Measurements from ENCODE around the gene PKP1. TPM values are rescaled to one million over a fixed set of nuclear protein-coding genes. Genes with fewer than 3 reads are reported as not detected.

PKP1 gene
- total and polyA plus RNA-seq, 2 of the 4 experiments (the other 2 are of a cell fraction): 0.18 to 0.36 TPM

DNA sequence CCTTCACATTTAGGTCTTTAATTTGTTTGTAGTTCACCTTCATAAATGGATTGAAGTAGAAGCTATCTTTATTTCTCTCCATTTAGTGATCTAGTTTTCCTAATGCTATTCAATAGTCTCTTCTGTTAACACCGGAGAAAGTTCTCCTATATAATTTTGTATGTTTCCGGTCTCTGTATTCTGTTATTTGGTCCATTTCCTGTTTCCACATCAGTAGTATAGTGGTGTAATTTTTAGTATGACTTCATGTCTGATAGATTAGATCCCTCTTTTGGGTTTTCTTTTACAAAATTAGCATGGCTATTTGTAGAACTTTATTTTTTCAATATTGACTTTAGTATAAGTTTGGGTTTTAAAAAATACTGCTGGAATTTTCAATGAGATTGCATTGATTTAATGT, 41.6 kb upstream of the PKP1 start:
- H3K4me1 ChIP-seq (ENCODE audit: control insufficient read depth, insufficient read depth, low read length): no peaks in the 10 kb centered on the region
- no peaks in the 10 kb centered on the region for H3K9me1 ChIP-seq (ENCODE audit: insufficient read depth, low read length)
- H3K4me2 ChIP-seq (ENCODE audit: low read depth, low read length): no peak overlapping the region
- peaks cover 3% of the 10 kb centered on the region; the same call in 1 of the 2 replicates for H3K9me3 ChIP-seq (ENCODE audit: control insufficient read depth, insufficient read depth, low read length)
- ChIA-PET CTCF (no interaction called here), POLR2A (ENCODE audit: unreplicated experiment) (no interaction called here)
- H2AK9ac ChIP-seq (replicated peaks; ENCODE audit: low read depth, low read length, poor library complexity): no peak overlapping the region
- H3K9ac ChIP-seq (ENCODE audit: low read depth, low read length): no peak overlapping the region
- no peak overlapping the region for H2AFZ ChIP-seq (replicated peaks; ENCODE audit: low read length, poor library complexity)
- H2BK20ac ChIP-seq (ENCODE audit: low read depth, low read length): no peak overlapping the region
- dilution Hi-C loops (cut with HindIII; ENCODE audit: low sequenced_read_pairs, unreplicated experiment): no loop called here
- no peak overlapping the region for H4K5ac ChIP-seq (ENCODE audit: low read depth, low read length)
- no peak overlapping the region for H3K14ac ChIP-seq (replicated peaks; ENCODE audit: low read depth, low read length)
- no peaks in the 10 kb centered on the region for H3K79me1 ChIP-seq (ENCODE audit: low read depth in 1 of 2, low read length in 2 of 2)
- WGBS, 2 experiments (ENCODE audit: extremely low coverage in 2 of 2, insufficient read length in 1 of 2): no CpG with 5 or more reads among the region's 2 CpGs
- no peak overlapping the region for H2BK15ac ChIP-seq (ENCODE audit: low read depth, low read length)
- ATAC-seq (ENCODE audit: low read depth) (no peak), DNase-seq (no peak)
- no peak overlapping the region for H3K4ac ChIP-seq (ENCODE audit: low read depth, low read length)
- no peak overlapping the region for H4K91ac ChIP-seq (ENCODE audit: insufficient read depth, low read depth, low read length)
- intact Hi-C loops (cut with micrococcal nuclease): no loop called here
- H4K20me1 ChIP-seq (ENCODE audit: insufficient read depth, low read length): no peaks in the 10 kb centered on the region
- no peak overlapping the region for H3K4me3 ChIP-seq (ENCODE audit: insufficient read depth, low read depth, low read length)
- H3K27ac ChIP-seq (ENCODE audit: insufficient read depth, low read length): no peak overlapping the region
- no peak overlapping the region for H3K23ac ChIP-seq (ENCODE audit: low read depth, low read length)
- in situ Hi-C loops (cut with MboI; ENCODE audit: low sequenced_read_pairs): no loop called here
- H2BK5ac ChIP-seq (ENCODE audit: low read depth, low read length, poor library complexity, severe bottlenecking): no peak overlapping the region
- H4K8ac ChIP-seq (ENCODE audit: low read depth in 2 of 2, low read length in 2 of 2): no peak overlapping the region
- H3K36me3 ChIP-seq (ENCODE audit: control insufficient read depth, insufficient read depth, low read length): no peaks in the 10 kb centered on the region
- peaks cover 13% of the 10 kb centered on the region for H3K27me3 ChIP-seq (ENCODE audit: control insufficient read depth, insufficient read depth, low read length)
- no peak overlapping the region for H3K18ac ChIP-seq (ENCODE audit: low read depth, low read length)
- BruUV-seq (replicated peaks): no TSS peak
- H3K56ac ChIP-seq (ENCODE audit: extremely low read depth, insufficient read depth, low read length): no peak overlapping the region
- TF ChIP-seq POLR2A (IDR thresholded peaks at IDR 0.05; ENCODE audit: low read depth, low read length) (no peak), FOS (IDR thresholded peaks at IDR 0.05; ENCODE audit: low read depth, low read length) (no peak), RCOR1 (IDR thresholded peaks at IDR 0.05; ENCODE audit: insufficient replicate concordance, low read length) (no peak), RAD21 (IDR thresholded peaks at IDR 0.05; ENCODE audit: low read length) (no peak), CHD1 (IDR thresholded peaks at IDR 0.05; ENCODE audit: low read depth, low read length) (no peak), MAFK (IDR thresholded peaks at IDR 0.05; ENCODE audit: low read depth, low read length) (no peak), ELK1 (IDR thresholded peaks at IDR 0.05; ENCODE audit: borderline replicate concordance, low read depth, low read length) (no peak), RFX5 (IDR thresholded peaks at IDR 0.05; ENCODE audit: low read depth, low read length) (no peak), NFE2L2 (IDR thresholded peaks at IDR 0.05; ENCODE audit: low read depth, low read length) (no peak), SMC3 (IDR thresholded peaks at IDR 0.05; ENCODE audit: low read depth, low read length) (no peak), BHLHE40 (IDR thresholded peaks at IDR 0.05; ENCODE audit: low read depth, low read length) (no peak), CEBPB (IDR thresholded peaks at IDR 0.05; ENCODE audit: low read depth, low read length) (no peak), MXI1 (IDR thresholded peaks at IDR 0.05; ENCODE audit: borderline replicate concordance, low read depth, low read length) (no peak), MAZ (IDR thresholded peaks at IDR 0.05; ENCODE audit: borderline replicate concordance, low read depth, low read length) (no peak)
- TF ChIP-seq, protein P1, sequence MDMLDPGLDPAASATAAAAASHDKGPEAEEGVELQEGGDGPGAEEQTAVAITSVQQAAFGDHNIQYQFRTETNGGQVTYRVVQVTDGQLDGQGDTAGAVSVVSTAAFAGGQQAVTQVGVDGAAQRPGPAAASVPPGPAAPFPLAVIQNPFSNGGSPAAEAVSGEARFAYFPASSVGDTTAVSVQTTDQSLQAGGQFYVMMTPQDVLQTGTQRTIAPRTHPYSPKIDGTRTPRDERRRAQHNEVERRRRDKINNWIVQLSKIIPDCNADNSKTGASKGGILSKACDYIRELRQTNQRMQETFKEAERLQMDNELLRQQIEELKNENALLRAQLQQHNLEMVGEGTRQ (IDR thresholded peaks at IDR 0.05; ENCODE audit: low read depth, low read length): no peak
- TF ChIP-seq, protein P2, sequence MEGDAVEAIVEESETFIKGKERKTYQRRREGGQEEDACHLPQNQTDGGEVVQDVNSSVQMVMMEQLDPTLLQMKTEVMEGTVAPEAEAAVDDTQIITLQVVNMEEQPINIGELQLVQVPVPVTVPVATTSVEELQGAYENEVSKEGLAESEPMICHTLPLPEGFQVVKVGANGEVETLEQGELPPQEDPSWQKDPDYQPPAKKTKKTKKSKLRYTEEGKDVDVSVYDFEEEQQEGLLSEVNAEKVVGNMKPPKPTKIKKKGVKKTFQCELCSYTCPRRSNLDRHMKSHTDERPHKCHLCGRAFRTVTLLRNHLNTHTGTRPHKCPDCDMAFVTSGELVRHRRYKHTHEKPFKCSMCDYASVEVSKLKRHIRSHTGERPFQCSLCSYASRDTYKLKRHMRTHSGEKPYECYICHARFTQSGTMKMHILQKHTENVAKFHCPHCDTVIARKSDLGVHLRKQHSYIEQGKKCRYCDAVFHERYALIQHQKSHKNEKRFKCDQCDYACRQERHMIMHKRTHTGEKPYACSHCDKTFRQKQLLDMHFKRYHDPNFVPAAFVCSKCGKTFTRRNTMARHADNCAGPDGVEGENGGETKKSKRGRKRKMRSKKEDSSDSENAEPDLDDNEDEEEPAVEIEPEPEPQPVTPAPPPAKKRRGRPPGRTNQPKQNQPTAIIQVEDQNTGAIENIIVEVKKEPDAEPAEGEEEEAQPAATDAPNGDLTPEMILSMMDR (conservative IDR thresholded peaks at IDR 0.05; ENCODE audit: low read depth, low read length): no peak
- no peak overlapping the region for H2BK120ac ChIP-seq (ENCODE audit: low read depth, low read length)
- H2AK5ac ChIP-seq (ENCODE audit: low read depth, low read length): no peak overlapping the region

All from IMR-90 (cell line).